GM08714 (cell line): ENCODE measurements around the gene ZKSCAN8.

Experiments
- H3K4me3 ChIP-seq: fragments of 200-500 bp; sonication (Bioruptor generic); 2 replicates; pipeline ENCODE4 v1.5.1; 2014; ENCODE audit warnings: mild to moderate bottlenecking, low read length, inconsistent platforms
- ZNF274 ChIP-seq: IDR thresholded peaks from 2 replicates; pipeline ENCODE4 v1.6.1; 2012; ENCODE audit warnings: mild to moderate bottlenecking, low read depth, low read length

Gene ZKSCAN8

GRCh38 chr6:28161410-28162079 is 19.9 kb downstream of the ZKSCAN8 start:
- H3K4me3 ChIP-seq: peak overlapping the region; percentile 62
- TF ChIP-seq ZNF274: no peak

- TF ChIP-seq ZNF274: no peak
Measured at GRCh38 chr6:28165563-28165962, 23.9 kb downstream of the ZKSCAN8 start.

GRCh38 chr6:28167068-28167467 is 25.4 kb downstream of the ZKSCAN8 start:
- no peak overlapping the region for H3K4me3 ChIP-seq
- TF ChIP-seq ZNF274: no peak

More at GRCh38 chr6:28165563-28165962, 23.9 kb downstream of the ZKSCAN8 start:
- no peak overlapping the region for H3K4me3 ChIP-seq

- no peak for TF ChIP-seq ZNF274
- H3K4me3 ChIP-seq: no peak overlapping the region
Measured at GRCh38 chr6:28167926-28168325, 26.2 kb downstream of the ZKSCAN8 start.

- no peak overlapping the region for H3K4me3 ChIP-seq
- TF ChIP-seq ZNF274: no peak
Measured at GRCh38 chr6:28171271-28171670, 29.6 kb downstream of the ZKSCAN8 start.

- TF ChIP-seq ZNF274: no peak
Measured at GRCh38 chr6:28172006-28172405, 30.3 kb downstream of the ZKSCAN8 start.

GRCh38 chr6:28176373-28176772 is 34.7 kb downstream of the ZKSCAN8 start:
- no peak for TF ChIP-seq ZNF274
- H3K4me3 ChIP-seq: no peak overlapping the region

More at GRCh38 chr6:28172006-28172405, 30.3 kb downstream of the ZKSCAN8 start:
- no peak overlapping the region for H3K4me3 ChIP-seq

- H3K4me3 ChIP-seq: no peak overlapping the region
- no peak for TF ChIP-seq ZNF274
Measured at GRCh38 chr6:28182255-28182654, 40.6 kb downstream of the ZKSCAN8 start.

GRCh38 chr6:28188111-28188979 is 46.7 kb downstream of the ZKSCAN8 start:
- no peak for TF ChIP-seq ZNF274
- no peak overlapping the region for H3K4me3 ChIP-seq

GRCh38 chr6:28200020-28200419 is 58.3 kb downstream of the ZKSCAN8 start:
- H3K4me3 ChIP-seq: no peak overlapping the region
- TF ChIP-seq ZNF274: no peak

- TF ChIP-seq ZNF274: no peak
- H3K4me3 ChIP-seq: no peak overlapping the region
Measured at GRCh38 chr6:28203201-28203600, 61.5 kb downstream of the ZKSCAN8 start.

GRCh38 chr6:28205879-28206278 is 64.2 kb downstream of the ZKSCAN8 start:
- H3K4me3 ChIP-seq: no peak overlapping the region
- TF ChIP-seq ZNF274: no peak

- H3K4me3 ChIP-seq: no peak overlapping the region
- TF ChIP-seq ZNF274: no peak
Measured at GRCh38 chr6:28206527-28206926, 64.8 kb downstream of the ZKSCAN8 start.

- H3K4me3 ChIP-seq: peak overlapping the region; percentile 67
- no peak for TF ChIP-seq ZNF274
Measured at GRCh38 chr6:28206928-28207509, 65.3 kb downstream of the ZKSCAN8 start.
